ENCODE results near the gene ADD1.
A peak's percentile ranks its signal among the peaks of the same experiment; 100 is the strongest.

ADD1 gene

DNA sequence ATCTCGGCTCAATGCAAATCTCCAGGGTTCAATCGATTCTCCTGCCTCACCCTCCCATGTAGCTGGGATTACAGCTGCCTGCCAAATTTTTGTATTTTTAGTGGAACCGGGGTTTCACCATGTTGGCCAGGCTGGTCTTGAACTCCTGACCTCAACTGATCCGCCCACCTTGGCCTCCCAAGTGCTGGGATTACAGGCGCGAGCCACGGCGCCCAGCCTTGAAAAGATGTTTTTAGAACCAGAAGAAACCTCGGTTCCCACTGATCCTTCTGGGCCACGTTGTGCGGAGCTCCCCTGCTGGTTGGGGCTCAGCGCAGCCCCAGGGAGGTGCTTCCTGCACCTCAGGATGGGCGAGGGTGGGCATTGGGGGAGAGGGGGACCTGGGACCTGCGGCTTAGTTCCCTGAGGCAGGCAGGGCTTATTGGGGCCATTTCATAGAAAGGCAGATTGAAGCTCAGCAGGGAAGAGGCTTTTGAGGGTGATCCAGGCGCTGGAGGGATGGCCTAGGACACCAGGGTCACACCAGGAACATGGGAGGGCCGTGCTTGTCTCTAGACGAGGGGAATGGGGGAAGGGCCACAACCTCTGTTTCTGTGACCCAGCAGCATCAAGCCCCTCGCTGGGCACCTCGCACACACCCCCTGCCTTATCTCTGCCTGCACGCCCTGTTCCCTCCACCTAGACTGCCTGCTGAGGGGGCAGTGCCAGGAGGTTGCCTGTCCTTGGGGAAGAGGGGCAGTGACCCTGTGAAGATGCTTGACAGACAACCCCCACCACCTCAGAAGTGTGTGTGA, 6.3 kb upstream of the ADD1 start:
- Histone ChIP-seq H3K27ac (ENCODE audit: low read depth, low read length) (no peak overlapping the region), H3K56ac (ENCODE audit: low read length) (peak overlapping the region; percentile 31), H3K9ac (ENCODE audit: low read length) (no peak overlapping the region), H3K4me1 (ENCODE audit: control insufficient read depth, low read depth, low read length) (peaks cover 2% of the 10 kb centered on the region), H4K5ac (ENCODE audit: low read length) (no peak overlapping the region), H4K8ac (ENCODE audit: low read depth, low read length) (no peak overlapping the region), H2BK15ac (replicated peaks; ENCODE audit: low read depth) (no peak overlapping the region), H2AK5ac (ENCODE audit: low read length) (no peak overlapping the region), H3K4ac (ENCODE audit: low read depth, low read length) (no peak overlapping the region), H3K23ac (ENCODE audit: low read length) (no peak overlapping the region), H2BK120ac (ENCODE audit: low read depth, low read length) (no peak overlapping the region), H3K79me2 (ENCODE audit: control insufficient read depth, insufficient read depth, low read length) (no peaks in the 10 kb centered on the region), H3K4me3 (ENCODE audit: low read length) (no peak overlapping the region), H2BK5ac (ENCODE audit: low read length) (no peak overlapping the region), H3K79me1 (ENCODE audit: low read length) (no peaks in the 10 kb centered on the region), H3K4me2 (ENCODE audit: low read length) (no peak overlapping the region), H3K27me3 (ENCODE audit: insufficient read depth, low read length, poor library complexity) (no peaks in the 10 kb centered on the region), H3K18ac (ENCODE audit: low read length) (no peak overlapping the region), H3K36me3 (ENCODE audit: control insufficient read depth, insufficient read depth, low read length) (peaks cover 7% of the 10 kb centered on the region)
- DNase-seq = no peak
- WGBS (ENCODE audit: extremely low coverage, insufficient coverage, low lambda C conversion rate) = no CpG with 5 or more reads among the region's 20 CpGs

DNA sequence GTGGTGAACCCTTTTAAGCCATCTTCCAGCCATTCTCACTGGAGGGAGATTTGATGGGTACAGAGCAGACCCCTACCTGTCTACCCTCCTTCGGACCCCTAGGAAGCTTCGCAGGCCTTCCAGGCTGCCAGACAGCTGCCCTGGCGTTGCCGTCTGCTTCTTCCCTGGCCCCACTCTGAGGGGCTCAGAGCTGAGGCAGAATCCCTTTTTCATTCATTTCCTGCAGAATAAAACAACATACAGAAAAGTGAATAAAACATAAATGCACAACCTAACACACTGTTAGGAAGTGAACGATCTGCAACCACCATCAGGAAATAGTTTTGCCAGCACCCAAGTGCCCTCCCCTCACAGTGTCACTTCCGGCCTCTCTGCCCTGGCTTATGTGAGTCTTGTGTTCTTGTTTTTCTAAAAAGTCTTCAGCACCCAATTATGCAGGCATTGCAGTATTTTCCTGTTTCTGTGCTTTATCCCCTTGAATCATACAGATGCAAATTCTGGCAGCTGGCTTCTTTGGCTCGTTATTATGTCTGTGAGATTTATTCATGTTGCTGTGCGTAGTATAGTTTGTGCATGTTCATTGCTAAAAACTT, 5.6 kb upstream of the ADD1 start:
- Histone ChIP-seq H3K79me2 (ENCODE audit: control insufficient read depth, insufficient read depth, low read length) (no peaks in the 10 kb centered on the region), H3K27me3 (ENCODE audit: insufficient read depth, low read length, poor library complexity) (no peaks in the 10 kb centered on the region), H4K8ac (ENCODE audit: low read depth, low read length) (no peak overlapping the region), H2BK5ac (ENCODE audit: low read length) (no peak overlapping the region), H3K4ac (ENCODE audit: low read depth, low read length) (no peak overlapping the region), H3K4me1 (ENCODE audit: control insufficient read depth, low read depth, low read length) (peaks cover 6% of the 10 kb centered on the region), H3K18ac (ENCODE audit: low read length) (no peak overlapping the region), H2BK120ac (ENCODE audit: low read depth, low read length) (no peak overlapping the region), H3K36me3 (ENCODE audit: control insufficient read depth, insufficient read depth, low read length) (peaks cover 7% of the 10 kb centered on the region), H3K4me3 (ENCODE audit: low read length) (no peak overlapping the region), H4K5ac (ENCODE audit: low read length) (no peak overlapping the region), H3K9ac (ENCODE audit: low read length) (no peak overlapping the region), H3K23ac (ENCODE audit: low read length) (no peak overlapping the region), H2AK5ac (ENCODE audit: low read length) (no peak overlapping the region), H2BK15ac (replicated peaks; ENCODE audit: low read depth) (no peak overlapping the region), H3K27ac (ENCODE audit: low read depth, low read length) (no peak overlapping the region), H3K79me1 (ENCODE audit: low read length) (no peaks in the 10 kb centered on the region), H3K56ac (ENCODE audit: low read length) (peak overlapping the region; percentile 31), H3K4me2 (ENCODE audit: low read length) (no peak overlapping the region)
- WGBS (ENCODE audit: extremely low coverage, insufficient coverage, low lambda C conversion rate) = no CpG with 5 or more reads among the region's 8 CpGs
- DNase-seq = no peak

DNA sequence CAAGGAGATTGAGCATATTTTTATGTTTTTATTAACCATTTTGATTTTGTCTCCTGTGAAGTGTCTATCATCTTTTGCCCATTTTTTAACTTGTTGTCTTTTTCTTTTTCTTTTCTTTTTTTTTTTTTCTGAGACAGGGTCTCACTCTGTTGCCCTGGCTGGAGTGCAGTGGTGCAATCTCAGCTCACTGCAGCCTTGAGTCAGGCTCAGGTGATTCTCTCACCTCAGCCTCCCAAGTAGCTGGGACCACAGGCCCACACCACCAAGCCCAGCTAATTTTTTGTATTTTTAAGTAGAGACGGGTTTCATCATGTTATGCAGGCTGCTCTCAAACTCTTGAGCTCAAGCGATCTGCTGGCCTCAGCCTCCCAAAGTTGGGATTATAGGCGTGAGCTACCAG, 4.6 kb upstream of the ADD1 start:
- DNase-seq = no peak
- H2BK15ac ChIP-seq (replicated peaks; ENCODE audit: low read depth) = no peak overlapping the region
- no peak overlapping the region for H3K4me3 ChIP-seq (ENCODE audit: low read length)
- no peak overlapping the region for H3K4me2 ChIP-seq (ENCODE audit: low read length)
- no peaks in the 10 kb centered on the region for H3K27me3 ChIP-seq (ENCODE audit: insufficient read depth, low read length, poor library complexity)
- no peak overlapping the region for H3K9ac ChIP-seq (ENCODE audit: low read length)
- H3K4me1 ChIP-seq (ENCODE audit: control insufficient read depth, low read depth, low read length) = peaks cover 6% of the 10 kb centered on the region
- no peak overlapping the region for H2BK120ac ChIP-seq (ENCODE audit: low read depth, low read length)
- H3K23ac ChIP-seq (ENCODE audit: low read length) = no peak overlapping the region
- H3K79me1 ChIP-seq (ENCODE audit: low read length) = no peaks in the 10 kb centered on the region
- no peak overlapping the region for H3K4ac ChIP-seq (ENCODE audit: low read depth, low read length)
- no peak overlapping the region for H4K8ac ChIP-seq (ENCODE audit: low read depth, low read length)
- WGBS (ENCODE audit: extremely low coverage, insufficient coverage, low lambda C conversion rate) = no CpG with 5 or more reads among the region's 3 CpGs
- no peak overlapping the region for H3K27ac ChIP-seq (ENCODE audit: low read depth, low read length)
- no peak overlapping the region for H3K56ac ChIP-seq (ENCODE audit: low read length)
- no peak overlapping the region for H3K18ac ChIP-seq (ENCODE audit: low read length)
- no peak overlapping the region for H2AK5ac ChIP-seq (ENCODE audit: low read length)
- no peak overlapping the region for H2BK5ac ChIP-seq (ENCODE audit: low read length)
- peaks cover under 1% of the 10 kb centered on the region for H3K79me2 ChIP-seq (ENCODE audit: control insufficient read depth, insufficient read depth, low read length)
- H3K36me3 ChIP-seq (ENCODE audit: control insufficient read depth, insufficient read depth, low read length) = peaks cover 2% of the 10 kb centered on the region
- no peak overlapping the region for H4K5ac ChIP-seq (ENCODE audit: low read length)

DNA sequence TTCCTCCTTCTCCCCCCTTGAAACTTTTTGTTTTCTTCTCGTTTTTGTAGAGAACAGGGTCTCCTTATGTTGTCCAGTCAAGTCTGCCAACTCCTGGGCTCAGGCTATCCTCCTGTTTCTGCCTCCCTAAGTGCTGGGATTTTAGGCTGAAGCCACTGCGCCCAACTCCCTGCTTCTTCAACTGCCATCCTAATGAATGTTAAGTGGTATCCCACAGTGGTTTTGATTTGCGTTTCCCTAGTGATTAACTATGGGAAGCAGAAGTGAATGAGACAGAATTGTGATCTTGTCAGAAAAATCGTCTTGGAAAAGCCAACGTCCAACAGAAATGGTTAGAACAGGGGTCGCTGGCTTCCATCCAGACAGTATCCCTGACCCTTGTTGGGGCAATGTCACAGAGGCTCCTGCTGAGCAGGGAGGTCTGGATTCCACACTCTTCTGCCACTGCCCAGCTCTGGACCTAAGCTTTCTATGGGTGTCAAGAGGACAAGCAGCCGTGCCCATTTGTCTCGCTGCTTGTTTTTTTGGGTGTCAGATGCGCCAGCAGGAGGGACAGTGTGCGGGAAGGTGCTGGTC, 869 bp upstream of the ADD1 start:
- peak overlapping the region; percentile 99 for H3K4me2 ChIP-seq (ENCODE audit: low read length)
- no peaks in the 10 kb centered on the region for H3K79me1 ChIP-seq (ENCODE audit: low read length)
- DNase-seq = peak; percentile 59
- peaks cover 30% of the 10 kb centered on the region for H3K79me2 ChIP-seq (ENCODE audit: control insufficient read depth, insufficient read depth, low read length)
- H3K4me1 ChIP-seq (ENCODE audit: control insufficient read depth, low read depth, low read length) = peaks cover 5% of the 10 kb centered on the region
- peak overlapping the region; percentile 98 for H3K56ac ChIP-seq (ENCODE audit: low read length)
- no peaks in the 10 kb centered on the region for H3K36me3 ChIP-seq (ENCODE audit: control insufficient read depth, insufficient read depth, low read length)
- H2BK5ac ChIP-seq (ENCODE audit: low read length) = peak overlapping the region; percentile 33
- H3K27me3 ChIP-seq (ENCODE audit: insufficient read depth, low read length, poor library complexity) = no peaks in the 10 kb centered on the region
- H2AK5ac ChIP-seq (ENCODE audit: low read length) = peak overlapping the region; percentile 74
- H3K9ac ChIP-seq (ENCODE audit: low read length) = peak overlapping the region; percentile 89
- peak overlapping the region; percentile 69 for H3K4me3 ChIP-seq (ENCODE audit: low read length)
- peak overlapping the region; percentile 91 for H3K23ac ChIP-seq (ENCODE audit: low read length)
- no peak overlapping the region for H2BK120ac ChIP-seq (ENCODE audit: low read depth, low read length)
- H3K4ac ChIP-seq (ENCODE audit: low read depth, low read length) = no peak overlapping the region
- peak overlapping the region; percentile 85 for H3K18ac ChIP-seq (ENCODE audit: low read length)
- no peak overlapping the region for H4K5ac ChIP-seq (ENCODE audit: low read length)
- H3K27ac ChIP-seq (ENCODE audit: low read depth, low read length) = peak overlapping the region; percentile 61
- no CpG with 5 or more reads among the region's 10 CpGs for WGBS (ENCODE audit: extremely low coverage, insufficient coverage, low lambda C conversion rate)
- no peak overlapping the region for H4K8ac ChIP-seq (ENCODE audit: low read depth, low read length)
- no peak overlapping the region for H2BK15ac ChIP-seq (replicated peaks; ENCODE audit: low read depth)

DNA sequence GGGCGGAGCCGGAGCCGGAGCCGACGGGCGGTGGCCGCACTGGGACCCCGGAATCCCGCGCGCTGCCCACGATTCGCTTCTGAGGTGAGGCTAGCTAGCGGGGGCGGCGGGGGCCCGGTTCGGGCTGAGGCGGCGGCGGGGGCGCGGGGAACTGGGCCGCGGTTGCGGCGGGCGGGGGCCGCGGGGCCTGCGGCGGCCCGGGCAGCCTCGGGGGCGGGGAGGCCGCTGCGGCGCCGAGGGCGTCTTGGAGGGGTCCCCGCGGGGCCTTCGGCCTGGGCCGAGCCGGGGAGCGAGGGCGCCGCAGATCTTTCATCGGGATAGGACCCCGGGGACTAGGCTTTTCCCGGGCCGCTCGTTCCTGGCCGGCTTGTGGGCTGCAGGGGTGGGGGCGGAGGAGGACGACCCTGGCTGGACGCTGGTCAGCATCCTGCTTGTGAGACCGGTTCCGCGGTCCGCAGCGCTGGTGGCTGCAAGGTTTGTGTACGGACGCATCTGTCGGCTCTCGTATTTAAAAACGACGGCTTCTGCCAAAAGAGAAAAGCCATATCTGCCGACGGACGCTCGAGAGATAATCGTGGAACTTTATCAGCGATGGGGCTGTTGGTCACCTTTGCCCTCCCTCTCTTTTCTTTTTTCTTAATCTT, 419 bp downstream of the ADD1 start:
- Histone ChIP-seq H3K4me3 (ENCODE audit: low read length) (peak overlapping the region; percentile 77), H3K9ac (ENCODE audit: low read length) (peak overlapping the region; percentile 86), H2BK5ac (ENCODE audit: low read length) (peak overlapping the region; percentile 52), H3K4ac (ENCODE audit: low read depth, low read length) (peak overlapping the region; percentile 99), H3K18ac (ENCODE audit: low read length) (peak overlapping the region; percentile 98), H3K79me1 (ENCODE audit: low read length) (no peaks in the 10 kb centered on the region), H2BK120ac (ENCODE audit: low read depth, low read length) (peak overlapping the region; percentile 97), H4K8ac (ENCODE audit: low read depth, low read length) (peak overlapping the region; percentile 100), H3K79me2 (ENCODE audit: control insufficient read depth, insufficient read depth, low read length) (peaks cover 38% of the 10 kb centered on the region), H3K4me2 (ENCODE audit: low read length) (peak overlapping the region; percentile 7), H3K23ac (ENCODE audit: low read length) (no peak overlapping the region), H3K27me3 (ENCODE audit: insufficient read depth, low read length, poor library complexity) (no peaks in the 10 kb centered on the region), H3K4me1 (ENCODE audit: control insufficient read depth, low read depth, low read length) (peaks cover 8% of the 10 kb centered on the region), H2BK15ac (replicated peaks; ENCODE audit: low read depth) (no peak overlapping the region), H4K5ac (ENCODE audit: low read length) (no peak overlapping the region), H3K27ac (ENCODE audit: low read depth, low read length) (peak overlapping the region; percentile 86), H2AK5ac (ENCODE audit: low read length) (no peak overlapping the region), H3K56ac (ENCODE audit: low read length) (peak overlapping the region; percentile 90), H3K36me3 (ENCODE audit: control insufficient read depth, insufficient read depth, low read length) (no peaks in the 10 kb centered on the region)
- peak; percentile 49 for DNase-seq
- no CpG with 5 or more reads among the region's 74 CpGs for WGBS (ENCODE audit: extremely low coverage, insufficient coverage, low lambda C conversion rate)

All from mesendoderm (in vitro differentiated cells).